HEK293 (cell line): ENCODE results near the gene KCNMA1.

ENCODE experiments used
- YY1 ChIP-seq: fragments of 450-650 bp; formaldehyde crosslinking; IDR thresholded peaks from 2 replicates; pipeline ENCODE4 v1.5.1; 2018; ENCODE audit warnings: missing biosample characterization, missing genetic modification characterization
- ZBTB21 ChIP-seq: fragments of 450-650 bp; formaldehyde crosslinking; IDR thresholded peaks from 2 replicates; pipeline ENCODE4 v1.5.1; 2017; ENCODE audit warnings: missing biosample characterization, missing genetic modification characterization
- ZNF416 ChIP-seq: fragments of 450-650 bp; formaldehyde crosslinking; IDR thresholded peaks from 2 replicates; pipeline ENCODE4 v1.5.1; 2016; ENCODE audit warnings: missing biosample characterization, missing genetic modification characterization
- ZNF514 ChIP-seq: fragments of 450-650 bp; formaldehyde crosslinking; IDR thresholded peaks from 2 replicates; pipeline ENCODE4 v1.5.1; 2016; ENCODE audit warnings: missing biosample characterization, missing genetic modification characterization
- TF ChIP-seq, protein P1 (sequence below): fragments of 450-650 bp; formaldehyde crosslinking; IDR thresholded peaks from 2 replicates; pipeline ENCODE4 v1.5.1; 2016; ENCODE audit warnings: missing biosample characterization, missing genetic modification characterization
- TF ChIP-seq, protein P2 (sequence below): fragments of 450-650 bp; formaldehyde crosslinking; IDR thresholded peaks from 2 replicates; pipeline ENCODE4 v1.5.1; 2016; ENCODE audit warnings: missing biosample characterization, missing genetic modification characterization

DNA sequence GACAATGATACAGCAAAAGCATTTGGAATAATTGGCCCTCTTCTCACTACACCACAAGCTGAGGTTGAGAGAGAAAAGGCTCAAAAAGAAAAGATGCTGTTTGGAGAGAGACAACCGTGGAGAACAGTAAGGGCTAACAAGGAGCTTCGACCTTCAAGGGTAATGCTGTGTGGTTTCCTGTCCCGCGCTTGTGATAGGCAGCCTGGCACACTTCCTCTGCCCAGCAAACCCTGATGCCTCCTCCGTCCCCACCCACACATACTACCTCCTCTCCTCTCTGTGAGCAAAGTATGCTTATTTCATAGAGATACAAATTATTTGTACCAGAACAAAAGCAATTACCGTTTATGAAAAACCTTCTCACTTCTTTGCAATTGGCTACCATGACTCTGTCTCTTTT, 755.4 kb downstream of the KCNMA1 start:
- TF ChIP-seq YY1 (no peak), ZBTB21 (tag by site-specific recombination) (no peak), ZNF416 (tag by site-specific recombination) (no peak), ZNF514 (tag by site-specific recombination) (no peak)
- TF ChIP-seq, protein P1, sequence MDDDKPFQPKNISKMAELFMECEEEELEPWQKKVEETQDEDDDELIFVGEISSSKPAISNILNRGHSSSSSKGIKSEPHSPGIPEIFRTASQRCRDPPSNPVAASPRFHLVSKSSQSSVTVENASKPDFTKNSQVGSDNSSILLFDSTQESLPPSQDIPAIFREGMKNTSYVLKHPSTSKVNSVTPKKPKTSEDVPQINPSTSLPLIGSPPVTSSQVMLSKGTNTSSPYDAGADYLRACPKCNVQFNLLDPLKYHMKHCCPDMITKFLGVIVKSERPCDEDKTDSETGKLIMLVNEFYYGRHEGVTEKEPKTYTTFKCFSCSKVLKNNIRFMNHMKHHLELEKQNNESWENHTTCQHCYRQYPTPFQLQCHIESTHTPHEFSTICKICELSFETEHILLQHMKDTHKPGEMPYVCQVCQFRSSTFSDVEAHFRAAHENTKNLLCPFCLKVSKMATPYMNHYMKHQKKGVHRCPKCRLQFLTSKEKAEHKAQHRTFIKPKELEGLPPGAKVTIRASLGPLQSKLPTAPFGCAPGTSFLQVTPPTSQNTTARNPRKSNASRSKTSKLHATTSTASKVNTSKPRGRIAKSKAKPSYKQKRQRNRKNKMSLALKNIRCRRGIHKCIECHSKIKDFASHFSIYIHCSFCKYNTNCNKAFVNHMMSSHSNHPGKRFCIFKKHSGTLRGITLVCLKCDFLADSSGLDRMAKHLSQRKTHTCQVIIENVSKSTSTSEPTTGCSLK (tag by site-specific recombination), result no peak
- TF ChIP-seq, protein P2, sequence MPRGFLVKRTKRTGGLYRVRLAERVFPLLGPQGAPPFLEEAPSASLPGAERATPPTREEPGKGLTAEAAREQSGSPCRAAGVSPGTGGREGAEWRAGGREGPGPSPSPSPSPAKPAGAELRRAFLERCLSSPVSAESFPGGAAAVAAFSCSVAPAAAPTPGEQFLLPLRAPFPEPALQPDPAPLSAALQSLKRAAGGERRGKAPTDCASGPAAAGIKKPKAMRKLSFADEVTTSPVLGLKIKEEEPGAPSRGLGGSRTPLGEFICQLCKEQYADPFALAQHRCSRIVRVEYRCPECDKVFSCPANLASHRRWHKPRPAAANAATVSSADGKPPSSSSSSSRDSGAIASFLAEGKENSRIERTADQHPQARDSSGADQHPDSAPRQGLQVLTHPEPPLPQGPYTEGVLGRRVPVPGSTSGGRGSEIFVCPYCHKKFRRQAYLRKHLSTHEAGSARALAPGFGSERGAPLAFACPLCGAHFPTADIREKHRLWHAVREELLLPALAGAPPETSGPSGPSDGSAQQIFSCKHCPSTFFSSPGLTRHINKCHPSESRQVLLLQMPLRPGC (tag by site-specific recombination), result no peak
